ENCODE measurements around the gene HMGN2.
"Not testable (repeated sequence)": the region's sequence is repeated elsewhere in the genome, so short reads cannot be mapped to it uniquely, and the experiment has no call there.

DNA sequence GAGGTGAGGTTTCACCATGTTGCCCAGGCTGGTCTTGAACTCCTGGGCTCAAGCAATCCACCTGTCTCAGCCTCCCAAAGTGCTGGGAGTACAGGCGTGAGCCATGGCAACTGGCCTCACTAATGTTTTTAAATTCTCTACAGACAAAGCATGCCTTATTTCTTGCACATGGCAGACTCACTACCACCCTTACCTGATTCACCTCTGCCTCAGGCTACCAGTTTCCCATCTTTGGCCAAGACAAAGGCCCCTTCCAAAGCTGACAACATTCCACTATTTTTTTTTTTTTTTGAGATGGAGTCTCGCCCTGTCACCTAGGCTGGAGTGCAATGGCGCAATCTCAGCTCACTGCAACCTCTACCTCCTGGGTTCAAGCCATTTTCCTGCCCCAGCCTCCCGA is 43.6 kb downstream of the HMGN2 start:
- TF ChIP-seq, protein P1, sequence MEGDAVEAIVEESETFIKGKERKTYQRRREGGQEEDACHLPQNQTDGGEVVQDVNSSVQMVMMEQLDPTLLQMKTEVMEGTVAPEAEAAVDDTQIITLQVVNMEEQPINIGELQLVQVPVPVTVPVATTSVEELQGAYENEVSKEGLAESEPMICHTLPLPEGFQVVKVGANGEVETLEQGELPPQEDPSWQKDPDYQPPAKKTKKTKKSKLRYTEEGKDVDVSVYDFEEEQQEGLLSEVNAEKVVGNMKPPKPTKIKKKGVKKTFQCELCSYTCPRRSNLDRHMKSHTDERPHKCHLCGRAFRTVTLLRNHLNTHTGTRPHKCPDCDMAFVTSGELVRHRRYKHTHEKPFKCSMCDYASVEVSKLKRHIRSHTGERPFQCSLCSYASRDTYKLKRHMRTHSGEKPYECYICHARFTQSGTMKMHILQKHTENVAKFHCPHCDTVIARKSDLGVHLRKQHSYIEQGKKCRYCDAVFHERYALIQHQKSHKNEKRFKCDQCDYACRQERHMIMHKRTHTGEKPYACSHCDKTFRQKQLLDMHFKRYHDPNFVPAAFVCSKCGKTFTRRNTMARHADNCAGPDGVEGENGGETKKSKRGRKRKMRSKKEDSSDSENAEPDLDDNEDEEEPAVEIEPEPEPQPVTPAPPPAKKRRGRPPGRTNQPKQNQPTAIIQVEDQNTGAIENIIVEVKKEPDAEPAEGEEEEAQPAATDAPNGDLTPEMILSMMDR (IDR thresholded peaks at IDR 0.05): not testable (repeated sequence)
- not testable (repeated sequence) for TF ChIP-seq EZH2 (IDR thresholded peaks at IDR 0.05; ENCODE audit: borderline replicate concordance, insufficient read depth, low read depth, low read length, poor library complexity, severe bottlenecking)

Data from B cell (primary cell).